T-helper 2 cell treated with Interferon-gamma antibody and Interleukin-4, amounts not matched to agents 100 ng/mL and 5 ng/mL, for 36 hours (primary cell): ENCODE measurements around the gene THRB. TPM values are rescaled to one million over a fixed set of nuclear protein-coding genes. Genes with fewer than 3 reads are reported as not detected.

ENCODE experiments used
- intact Hi-C: fragments of 100-400 bp; cut with micrococcal nuclease; formaldehyde crosslinking; loops from one replicate; pipeline ENCODE4 v1.15.1; 2023
- total RNA-seq: library from RNA; stranded (reverse); gene quantifications from 2 replicates; pipeline ENCODE4 v1.2.3, GENCODE V29; 2022

THRB gene
- total RNA-seq, 1 donor from 2014 or later: not detected

GRCh38 chr3:24512564-24513197 is 18.0 kb upstream of the THRB start:
- intact Hi-C loops: no loop called here

GRCh38 chr3:24510030-24510648 is 15.5 kb upstream of the THRB start:
- intact Hi-C loops: no loop called here

DNA sequence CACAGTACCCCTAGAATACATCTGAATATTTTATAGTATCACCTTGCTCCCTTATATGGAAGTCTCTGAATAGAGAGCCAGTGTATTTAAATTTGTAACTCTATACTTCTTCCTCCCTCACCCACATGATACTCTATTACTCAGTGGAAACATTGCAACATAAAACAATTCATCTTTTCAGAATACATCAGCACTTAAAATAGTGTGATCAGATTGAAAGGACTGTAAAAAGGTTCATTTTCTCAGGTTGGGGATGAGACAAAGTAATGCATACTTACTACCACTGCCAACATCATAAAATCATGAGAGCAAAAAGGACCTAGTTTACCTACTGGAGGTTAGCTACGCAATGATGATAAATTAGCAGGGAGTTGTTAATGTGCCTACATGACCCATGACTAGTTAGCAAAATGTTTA is 13.8 kb upstream of the THRB start:
- intact Hi-C loops: no loop called here

GRCh38 chr3:24507776-24508422 is 13.2 kb upstream of the THRB start:
- intact Hi-C loops: no loop called here

DNA sequence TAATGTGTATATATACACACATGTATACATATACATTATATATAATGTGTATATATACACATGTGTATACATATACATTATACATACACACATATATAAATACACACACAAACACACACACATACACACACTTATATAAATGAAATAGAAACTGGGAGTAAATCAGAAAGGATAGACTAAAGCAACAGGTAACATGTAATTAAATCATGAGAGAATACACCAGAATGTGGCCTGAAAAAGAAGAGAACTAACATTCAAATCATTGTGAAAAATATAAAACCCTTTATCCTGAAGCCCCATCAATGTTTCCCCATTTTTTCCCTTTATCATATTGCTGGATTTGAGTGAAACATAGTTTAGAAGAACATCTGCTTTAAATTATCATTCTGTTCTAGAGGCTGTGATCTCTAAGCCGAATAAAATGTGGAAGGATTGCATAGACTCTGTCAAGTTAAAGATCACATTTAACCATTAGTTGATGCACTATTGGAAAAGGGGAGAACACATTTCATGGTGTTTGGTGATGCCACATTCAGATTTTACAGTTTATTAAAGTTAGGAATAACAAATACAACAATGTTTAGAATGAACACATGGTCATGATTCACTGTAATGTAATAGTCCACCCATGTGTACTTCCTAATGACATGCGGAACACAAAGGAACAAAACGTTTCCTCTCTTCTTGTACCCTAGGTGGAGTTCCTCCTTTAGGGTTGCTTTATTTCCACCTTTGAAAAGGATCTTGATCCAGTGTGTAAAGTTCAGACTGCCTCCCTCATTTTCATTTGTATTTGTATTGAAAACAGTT is 12.5 kb upstream of the THRB start:
- intact Hi-C loops: no loop called here

- intact Hi-C loops: no loop called here
Observed at GRCh38 chr3:24505691-24506550, 11.3 kb upstream of the THRB start.

- intact Hi-C loops: no loop called here
Observed at GRCh38 chr3:24504772-24505171, 10.1 kb upstream of the THRB start.

- intact Hi-C loops: no loop called here
Observed at GRCh38 chr3:24503616-24504113, 9.0 kb upstream of the THRB start.

DNA sequence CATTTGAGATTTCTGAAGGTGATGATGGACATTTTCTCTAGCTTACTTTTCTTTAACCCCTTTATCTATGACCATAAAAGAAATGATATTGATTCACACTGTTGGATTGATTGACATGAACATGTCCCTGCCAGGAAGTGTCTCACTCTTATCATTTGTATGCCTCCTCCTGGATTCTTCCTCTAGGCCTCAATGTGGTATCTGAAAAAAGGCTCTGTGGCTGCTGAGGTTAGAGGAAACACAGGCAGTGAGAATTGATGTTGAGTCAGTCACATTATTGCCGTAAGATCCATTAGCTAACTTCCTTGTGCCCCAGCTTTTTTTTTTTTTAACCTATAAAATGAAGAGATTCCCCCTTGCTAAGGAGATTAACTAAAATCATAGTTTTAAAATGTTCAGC is 8.0 kb upstream of the THRB start:
- intact Hi-C loops: no loop called here

DNA sequence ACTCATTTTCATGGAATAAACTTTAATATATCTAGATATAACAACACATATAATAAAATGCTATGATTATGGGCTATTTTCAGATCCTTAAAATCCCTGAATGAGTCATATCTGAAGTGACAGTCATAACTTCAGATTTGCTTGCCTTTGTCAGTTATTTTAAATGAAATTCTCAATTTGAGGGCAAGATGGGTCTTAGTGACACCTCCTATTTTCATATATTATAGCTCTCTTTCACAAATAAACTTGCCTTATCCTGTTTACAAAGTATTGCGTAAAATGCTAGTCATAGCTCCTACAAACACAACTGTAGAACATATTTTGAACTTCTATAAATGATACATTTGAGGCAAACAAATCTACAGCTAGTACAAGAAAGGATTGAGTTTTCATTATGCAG is 6.2 kb upstream of the THRB start:
- intact Hi-C loops: no loop called here

DNA sequence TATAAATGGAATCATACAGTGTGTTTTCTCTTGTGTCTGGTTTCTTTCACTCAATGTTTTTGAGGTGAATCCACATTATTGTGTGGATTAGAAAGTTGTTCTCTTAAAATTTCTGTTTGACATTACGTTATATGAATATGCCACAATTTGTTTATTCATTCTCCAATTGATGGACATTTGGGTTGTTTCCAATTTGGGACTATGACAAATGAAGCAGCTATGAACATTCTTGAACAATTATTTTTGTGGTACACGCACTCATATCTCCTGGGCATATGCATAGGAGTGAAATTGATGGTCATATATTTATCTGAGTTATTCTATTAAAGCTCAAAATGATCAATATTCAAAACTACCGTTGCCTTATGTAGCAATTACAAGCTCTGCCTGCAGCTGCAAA is 5.3 kb upstream of the THRB start:
- intact Hi-C loops: no loop called here

- intact Hi-C loops: no loop called here
Observed at GRCh38 chr3:24498796-24499195, 4.1 kb upstream of the THRB start.

DNA sequence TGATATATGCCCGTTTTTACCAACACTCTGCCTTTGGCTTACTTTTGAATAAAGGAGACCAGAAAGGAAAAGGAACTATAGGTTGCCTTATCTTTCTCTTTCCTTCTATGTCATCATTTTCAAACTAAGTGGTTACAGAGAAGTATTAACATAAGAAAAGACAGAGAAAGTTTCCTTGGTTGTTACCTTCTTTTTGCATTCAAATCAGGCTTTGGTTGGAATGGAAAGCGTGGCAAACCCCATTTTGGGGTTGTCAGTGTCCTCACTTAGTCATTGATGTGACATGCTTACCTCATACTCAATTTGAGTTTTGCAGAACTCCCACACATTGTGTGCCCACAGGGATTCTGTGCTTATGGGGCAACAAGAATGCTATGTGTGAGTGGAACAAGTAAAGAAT is 3.7 kb upstream of the THRB start:
- intact Hi-C loops: no loop called here

GRCh38 chr3:24497942-24498341 is 3.3 kb upstream of the THRB start:
- intact Hi-C loops: no loop called here

GRCh38 chr3:24496529-24497482 is 2.2 kb upstream of the THRB start:
- intact Hi-C loops: no loop called here

DNA sequence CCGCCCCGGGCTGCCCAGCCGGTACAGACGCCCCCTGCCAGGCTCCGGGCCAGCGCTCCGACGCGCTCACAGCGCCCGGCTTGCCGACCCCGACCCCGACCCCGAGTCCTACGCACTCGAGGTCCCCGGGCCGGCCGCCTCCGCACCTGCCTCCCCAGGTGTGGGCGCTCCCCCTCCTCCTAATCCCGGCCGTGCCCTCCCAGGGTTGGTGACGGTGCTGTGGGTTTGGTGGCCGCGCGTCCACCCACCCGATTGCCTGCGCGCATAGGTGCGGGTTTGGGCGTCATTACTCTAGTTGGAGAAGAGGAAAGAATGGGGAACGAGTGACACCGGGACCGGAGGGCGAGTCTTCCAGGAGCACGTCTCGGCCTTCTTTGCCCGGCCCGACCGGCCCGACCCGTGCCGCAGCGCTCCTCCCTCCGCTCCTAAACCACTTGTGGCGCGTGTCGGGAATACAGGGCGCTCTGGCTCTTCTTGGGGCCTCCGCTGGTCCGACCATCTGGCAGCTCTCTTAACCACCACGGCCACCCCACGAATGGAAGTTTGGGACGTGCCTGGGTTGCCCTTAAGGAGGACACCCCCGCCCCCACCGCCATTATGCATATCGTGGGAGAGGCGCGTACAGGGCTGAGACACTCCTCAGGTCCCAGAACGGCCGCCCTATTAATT is 810 bp upstream of the THRB start:
- intact Hi-C loops: no loop called here

- intact Hi-C loops: no loop called here
Observed at GRCh38 chr3:24493746-24494617, 668 bp downstream of the THRB start.

DNA sequence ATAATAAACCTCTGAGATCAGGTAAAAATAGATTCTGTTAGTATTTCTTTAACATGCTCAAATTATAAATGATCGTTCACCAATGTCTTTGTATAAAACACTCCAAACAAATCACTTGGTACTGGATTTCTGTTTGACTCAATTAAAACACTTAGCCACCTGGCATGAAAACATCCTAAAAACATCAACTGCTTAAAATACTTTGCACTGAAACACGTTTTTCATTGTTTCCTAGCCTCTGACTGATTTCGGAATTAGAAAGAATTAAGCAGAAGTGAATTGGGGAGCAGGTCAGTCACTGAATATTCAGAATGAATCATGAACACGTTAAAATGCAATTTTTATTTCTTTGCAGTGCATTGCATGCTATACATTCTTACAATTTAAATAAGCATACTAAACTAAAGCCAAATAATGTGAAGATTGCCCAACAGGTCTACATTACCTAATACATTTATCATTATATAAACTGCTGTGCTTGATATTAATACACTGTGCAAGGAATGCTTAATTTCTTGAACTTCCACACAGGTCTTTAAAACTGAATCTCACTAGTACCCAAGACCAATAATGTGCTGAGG is 1.6 kb downstream of the THRB start:
- intact Hi-C loops: no loop called here
